Vagina (tissue), 2 donors: ENCODE results near the gene PPDPF. TPM values are rescaled to one million over a fixed set of nuclear protein-coding genes. Genes with fewer than 3 reads are reported as not detected.

Experiments
- DNase-seq, 2 donors: peaks; one replicate each; pipeline ENCODE4 v3.0.0-alpha.2; 2017; ENCODE audit errors: extremely low spot score in 2 of 2
- H3K27ac ChIP-seq: fragments of 200-600 bp; sonication (generic); one replicate; pipeline ENCODE4 v1.5.1; 2019
- H3K27me3 ChIP-seq: fragments of 200-600 bp; sonication (generic); one replicate; pipeline ENCODE4 v1.5.1; 2019
- H3K36me3 ChIP-seq, 2 donors: fragments of 200-600 bp; sonication (generic); one replicate each; pipeline ENCODE4 v1.5.1; 2017 to 2019
- H3K4me1 ChIP-seq: fragments of 200-600 bp; sonication (generic); one replicate; pipeline ENCODE4 v1.5.1; 2019
- H3K4me3 ChIP-seq, 2 donors: fragments of 200-600 bp; sonication (generic); 1 replicate in 1 of 2; 2 replicates in 1 of 2; pipeline ENCODE4 v1.5.1; 2016 to 2019
- H3K9me3 ChIP-seq: fragments of 200-600 bp; sonication (generic); one replicate; pipeline ENCODE4 v1.5.1; 2019
- CTCF ChIP-seq, 3 experiments: fragments of 450-650 bp in 2 of 3; fragments of 200-600 bp in 1 of 3; sonication (generic) in 1 of 3; IDR thresholded peaks; one replicate each; pipeline ENCODE4 v1.5.1; 2017 to 2019; ENCODE audit warnings: antibody characterized with exemption in 3 of 3, mild to moderate bottlenecking in 2 of 3, moderate library complexity in 2 of 3
- POLR2A ChIP-seq, 2 donors: fragments of 450-650 bp; IDR thresholded peaks; one replicate each; pipeline ENCODE4 v1.6.1; 2017; ENCODE audit warnings: antibody characterized with exemption in 2 of 2, mild to moderate bottlenecking in 2 of 2, moderate library complexity in 2 of 2
- POLR2AphosphoS5 ChIP-seq, 2 donors: sonication (generic); formaldehyde crosslinking; IDR thresholded peaks; one replicate each; pipeline ENCODE4 v1.9.0; 2017; ENCODE audit warnings: antibody characterized with exemption in 2 of 2, mild to moderate bottlenecking in 2 of 2, low read depth in 1 of 2; ENCODE audit not compliant: insufficient read depth in 1 of 2
- intact Hi-C: fragments of 100-400 bp; cut with DNase I; formaldehyde crosslinking; loops from one replicate; pipeline ENCODE4 v1.15.1; 2023
- total RNA-seq: library from RNA; depleted of rRNA; stranded (reverse); fragments of >200 nt; gene quantifications from one replicate; pipeline ENCODE4 v1.2.3, GENCODE V29; 2016

Gene PPDPF
- total RNA-seq, 1 donor from 2014 or later: 198 TPM

- TF ChIP-seq POLR2A (IDR thresholded peaks at IDR 0.05) (no peak), POLR2AphosphoS5 (IDR thresholded peaks at IDR 0.05; ENCODE audit: insufficient read depth in 1 of 2, low read depth in 1 of 2) (no peak), CTCF (IDR thresholded peaks at IDR 0.05) (no peak)
- intact Hi-C loops: no loop called here
- peaks cover 20% of the 10 kb centered on the region for H3K27me3 ChIP-seq
- no peaks in the 10 kb centered on the region for H3K9me3 ChIP-seq
- no peak overlapping the region for H3K4me3 ChIP-seq
- no peak for DNase-seq
- H3K36me3 ChIP-seq: no peaks in the 10 kb centered on the region
- peaks cover 23% of the 10 kb centered on the region for H3K4me1 ChIP-seq
- H3K27ac ChIP-seq: no peak overlapping the region
Observed at GRCh38 chr20:63500151-63500901, 20.2 kb upstream of the PPDPF start.

DNA sequence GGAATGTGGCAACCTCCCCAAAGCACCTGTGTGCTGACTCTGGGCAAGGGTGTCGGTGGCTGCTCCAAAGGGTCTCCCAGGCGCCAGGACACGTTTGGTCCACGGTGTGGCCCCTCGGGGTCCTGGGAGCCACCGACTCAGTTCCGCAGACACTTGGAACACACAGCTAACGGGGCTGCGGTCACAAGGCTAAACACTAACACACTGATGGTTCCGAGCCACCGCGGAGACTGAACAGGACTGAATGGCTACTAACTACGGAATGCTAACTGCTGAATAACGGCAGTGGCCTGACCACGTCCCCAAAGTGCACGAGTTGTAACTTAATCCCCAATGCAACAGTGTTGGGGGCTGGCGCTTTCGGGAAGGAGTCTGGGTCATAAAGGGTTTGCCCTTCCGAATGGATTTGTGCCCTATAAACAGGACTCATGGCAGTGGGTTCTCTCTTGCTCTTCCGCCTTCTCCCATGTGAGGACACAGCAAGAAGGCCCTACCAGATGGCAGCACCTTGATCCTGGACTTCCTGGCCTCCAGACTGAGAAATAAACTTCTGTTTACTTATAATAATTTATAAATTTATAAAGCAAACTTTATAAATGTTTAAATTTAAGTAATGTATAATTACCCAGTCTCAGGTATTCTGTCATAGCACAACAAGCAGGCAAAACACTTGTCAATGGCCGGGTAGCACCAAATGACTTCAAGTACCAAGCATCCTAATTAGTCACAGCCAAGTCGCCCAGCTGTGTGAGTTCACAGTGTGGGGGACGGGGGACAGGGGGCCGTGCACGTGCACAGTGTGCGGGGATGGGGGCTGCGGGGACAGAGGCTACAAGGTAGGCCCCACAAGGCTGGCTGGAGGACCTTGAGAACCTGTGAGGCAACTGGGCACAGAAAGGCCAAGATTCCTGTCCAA, 19.4 kb upstream of the PPDPF start:
- Histone ChIP-seq H3K9me3 (no peaks in the 10 kb centered on the region), H3K27me3 (peaks cover 20% of the 10 kb centered on the region), H3K27ac (no peak overlapping the region), H3K4me3 (no peak overlapping the region), H3K36me3 (no peaks in the 10 kb centered on the region), H3K4me1 (peaks cover 22% of the 10 kb centered on the region)
- TF ChIP-seq CTCF (IDR thresholded peaks at IDR 0.05): no peak
- TF ChIP-seq POLR2AphosphoS5 (IDR thresholded peaks at IDR 0.05; ENCODE audit: insufficient read depth in 1 of 2, low read depth in 1 of 2): no peak
- no peak for TF ChIP-seq POLR2A (IDR thresholded peaks at IDR 0.05)
- intact Hi-C loops: no loop called here
- DNase-seq: no peak

- no peak overlapping the region for H3K4me3 ChIP-seq
- no peak for DNase-seq
- H3K9me3 ChIP-seq: no peaks in the 10 kb centered on the region
- H3K27ac ChIP-seq: no peak overlapping the region
- intact Hi-C loops: no loop called here
- H3K4me1 ChIP-seq: peaks cover 18% of the 10 kb centered on the region
- TF ChIP-seq CTCF (IDR thresholded peaks at IDR 0.05) (no peak), POLR2AphosphoS5 (IDR thresholded peaks at IDR 0.05; ENCODE audit: insufficient read depth in 1 of 2, low read depth in 1 of 2) (no peak), POLR2A (IDR thresholded peaks at IDR 0.05) (no peak)
- no peaks in the 10 kb centered on the region for H3K36me3 ChIP-seq
- H3K27me3 ChIP-seq: peaks cover 20% of the 10 kb centered on the region
Observed at GRCh38 chr20:63501818-63502670, 18.5 kb upstream of the PPDPF start.

DNA sequence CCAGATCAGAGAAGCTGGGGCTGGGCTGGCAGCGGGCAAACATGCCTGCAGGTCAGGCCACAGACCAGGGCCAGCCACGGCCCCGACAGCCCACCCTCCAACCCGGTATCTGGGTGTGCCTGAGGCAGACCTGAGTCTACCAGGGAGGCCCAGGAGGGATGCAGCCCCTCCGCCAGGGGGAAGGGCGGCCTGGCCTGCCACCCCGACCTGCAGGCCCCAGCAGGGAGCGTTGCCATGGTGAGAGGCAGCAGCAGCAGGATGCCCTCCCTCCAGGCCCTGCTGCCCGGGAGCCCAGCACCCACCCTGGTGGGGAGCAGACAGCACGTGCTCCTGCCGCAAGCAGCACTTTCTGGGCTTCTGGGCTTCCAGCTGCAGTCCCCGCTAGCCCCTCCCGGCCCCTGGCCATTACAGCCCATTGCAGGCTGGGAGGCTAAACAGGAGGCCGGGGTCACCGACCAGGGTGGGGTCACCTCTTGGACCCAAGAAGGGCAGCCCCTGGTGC, 17.8 kb upstream of the PPDPF start:
- no peak for DNase-seq
- Histone ChIP-seq H3K9me3 (no peaks in the 10 kb centered on the region), H3K36me3 (no peaks in the 10 kb centered on the region), H3K4me1 (peaks cover 18% of the 10 kb centered on the region), H3K27ac (no peak overlapping the region), H3K4me3 (no peak overlapping the region), H3K27me3 (peaks cover 20% of the 10 kb centered on the region)
- no peak for TF ChIP-seq POLR2A (IDR thresholded peaks at IDR 0.05)
- intact Hi-C loops: no loop called here

- Histone ChIP-seq H3K27me3 (peaks cover 12% of the 10 kb centered on the region), H3K4me3 (no peak overlapping the region), H3K36me3 (no peaks in the 10 kb centered on the region), H3K27ac (no peak overlapping the region), H3K9me3 (no peaks in the 10 kb centered on the region), H3K4me1 (peaks cover 10% of the 10 kb centered on the region)
- TF ChIP-seq POLR2AphosphoS5 (IDR thresholded peaks at IDR 0.05; ENCODE audit: insufficient read depth in 1 of 2, low read depth in 1 of 2): no peak
- no peak for TF ChIP-seq CTCF (IDR thresholded peaks at IDR 0.05)
- TF ChIP-seq POLR2A (IDR thresholded peaks at IDR 0.05): no peak
- intact Hi-C loops: no loop called here
- no peak for DNase-seq
Observed at GRCh38 chr20:63503524-63503923, 17.0 kb upstream of the PPDPF start.
